Loucy (cell line): ENCODE results near the gene GALNT11.

ENCODE experiments used
- H2AFZ ChIP-seq: fragments of 200-600 bp; sonication (generic); 2 replicates; pipeline ENCODE4 v1.6.0; 2016; ENCODE audit warnings: antibody characterized with exemption, mild to moderate bottlenecking, low read length, moderate library complexity
- H3F3A ChIP-seq: fragments of 200-600 bp; 2 replicates; pipeline ENCODE4 v1.6.0; 2016; ENCODE audit warnings: antibody characterized with exemption, low read depth, mild to moderate bottlenecking
- H3K27me3 ChIP-seq: fragments of 200-600 bp; sonication (generic); 2 replicates; pipeline ENCODE4 v1.6.1; 2014; ENCODE audit warnings: low read length, mild to moderate bottlenecking; ENCODE audit not compliant: insufficient read depth, poor library complexity, severe bottlenecking
- H3K36me3 ChIP-seq: fragments of 200-600 bp; sonication (generic); 2 replicates; pipeline ENCODE4 v1.6.1; 2016; ENCODE audit warnings: low read length; ENCODE audit not compliant: insufficient read depth
- H3K4me1 ChIP-seq: fragments of 200-600 bp; sonication (generic); 2 replicates; pipeline ENCODE4 v1.5.1; 2014; ENCODE audit warnings: low read length, mild to moderate bottlenecking; ENCODE audit not compliant: insufficient read depth, poor library complexity, severe bottlenecking
- H3K4me2 ChIP-seq: fragments of 200-600 bp; sonication (generic); 2 replicates; pipeline ENCODE4 v1.6.0; 2014; ENCODE audit warnings: antibody characterized with exemption, low read length, low read depth, mild to moderate bottlenecking; ENCODE audit not compliant: poor library complexity, severe bottlenecking
- H3K4me3 ChIP-seq: fragments of 200-600 bp; sonication (generic); 2 replicates; pipeline ENCODE4 v1.5.1; 2014; ENCODE audit warnings: low read length, mild to moderate bottlenecking, mixed read lengths; ENCODE audit not compliant: poor library complexity, severe bottlenecking
- H3K79me2 ChIP-seq: fragments of 200-600 bp; sonication (generic); 2 replicates; pipeline ENCODE4 v1.6.1; 2014; ENCODE audit warnings: low read length; ENCODE audit not compliant: insufficient read depth
- H3K9ac ChIP-seq: fragments of 200-600 bp; sonication (generic); 2 replicates; pipeline ENCODE4 v1.6.0; 2014; ENCODE audit warnings: mild to moderate bottlenecking, low read depth, low read length, moderate library complexity; ENCODE audit not compliant: poor library complexity, severe bottlenecking
- H3K9me2 ChIP-seq: fragments of 200-600 bp; sonication (generic); replicated peaks from 2 replicates; pipeline ENCODE4 v1.6.1; 2016; ENCODE audit warnings: low read depth, low read length, mixed read lengths
- H3K9me3 ChIP-seq: fragments of 200-600 bp; sonication (generic); 2 replicates; pipeline ENCODE4 v1.6.1; 2014; ENCODE audit warnings: mild to moderate bottlenecking, antibody characterized with exemption, low read length, low read depth; ENCODE audit not compliant: insufficient read depth
- H4K20me1 ChIP-seq: fragments of 200-600 bp; sonication (generic); 2 replicates; pipeline ENCODE4 v1.6.0; 2014; ENCODE audit warnings: antibody characterized with exemption, low read length, mild to moderate bottlenecking; ENCODE audit not compliant: insufficient read depth, poor library complexity, severe bottlenecking
- EZH2phosphoT487 ChIP-seq: fragments of 200-600 bp; IDR thresholded peaks from 2 replicates; pipeline ENCODE4 v1.6.1; 2018; ENCODE audit warnings: antibody characterized with exemption, mild to moderate bottlenecking, moderate library complexity, borderline replicate concordance
- TF ChIP-seq, protein P1 (sequence below): fragments of 200-600 bp; sonication (generic); conservative IDR thresholded peaks from 2 replicates; pipeline ENCODE4 v1.5.1; 2014; ENCODE audit warnings: mild to moderate bottlenecking, antibody characterized with exemption, low read length

GALNT11 gene

DNA sequence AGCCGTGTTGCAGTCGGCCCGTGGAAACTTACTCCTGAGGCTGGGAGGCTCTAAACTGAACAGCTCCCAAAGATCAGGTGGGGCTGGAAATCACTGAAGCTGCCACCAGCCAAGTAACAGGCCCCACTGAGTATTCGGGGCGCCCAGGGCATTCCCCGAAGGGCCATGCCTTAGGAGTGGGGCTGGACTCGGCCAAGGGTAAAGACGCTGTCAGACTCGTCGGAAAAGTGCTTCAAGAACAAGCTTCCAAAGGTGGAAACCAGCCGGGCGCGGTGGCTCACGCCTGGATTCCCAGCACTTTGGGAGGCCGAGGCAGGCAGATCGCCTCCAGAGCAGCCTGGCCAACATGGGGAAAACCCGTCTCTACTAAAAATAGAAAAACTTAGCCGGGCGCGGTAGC lies 102.8 kb downstream of the GALNT11 start:
- no peak overlapping the region for H3K4me3 ChIP-seq
- TF ChIP-seq EZH2phosphoT487, result no peak
- TF ChIP-seq, protein P1, sequence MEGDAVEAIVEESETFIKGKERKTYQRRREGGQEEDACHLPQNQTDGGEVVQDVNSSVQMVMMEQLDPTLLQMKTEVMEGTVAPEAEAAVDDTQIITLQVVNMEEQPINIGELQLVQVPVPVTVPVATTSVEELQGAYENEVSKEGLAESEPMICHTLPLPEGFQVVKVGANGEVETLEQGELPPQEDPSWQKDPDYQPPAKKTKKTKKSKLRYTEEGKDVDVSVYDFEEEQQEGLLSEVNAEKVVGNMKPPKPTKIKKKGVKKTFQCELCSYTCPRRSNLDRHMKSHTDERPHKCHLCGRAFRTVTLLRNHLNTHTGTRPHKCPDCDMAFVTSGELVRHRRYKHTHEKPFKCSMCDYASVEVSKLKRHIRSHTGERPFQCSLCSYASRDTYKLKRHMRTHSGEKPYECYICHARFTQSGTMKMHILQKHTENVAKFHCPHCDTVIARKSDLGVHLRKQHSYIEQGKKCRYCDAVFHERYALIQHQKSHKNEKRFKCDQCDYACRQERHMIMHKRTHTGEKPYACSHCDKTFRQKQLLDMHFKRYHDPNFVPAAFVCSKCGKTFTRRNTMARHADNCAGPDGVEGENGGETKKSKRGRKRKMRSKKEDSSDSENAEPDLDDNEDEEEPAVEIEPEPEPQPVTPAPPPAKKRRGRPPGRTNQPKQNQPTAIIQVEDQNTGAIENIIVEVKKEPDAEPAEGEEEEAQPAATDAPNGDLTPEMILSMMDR, result no peak
- H3K79me2 ChIP-seq, result no peaks in the 10 kb centered on the region
- no peaks in the 10 kb centered on the region; the same call in 1 of the 2 replicates for H3K9me3 ChIP-seq
- no peak overlapping the region for H2AFZ ChIP-seq
- H3K27me3 ChIP-seq, result no peaks in the 10 kb centered on the region
- H3K9me2 ChIP-seq, result no peaks in the 10 kb centered on the region
- no peaks in the 10 kb centered on the region for H3F3A ChIP-seq
- no peak overlapping the region for H3K9ac ChIP-seq
- no peaks in the 10 kb centered on the region for H4K20me1 ChIP-seq
- H3K36me3 ChIP-seq, result peaks cover 22% of the 10 kb centered on the region
- no peak overlapping the region for H3K4me2 ChIP-seq
- H3K4me1 ChIP-seq, result no peaks in the 10 kb centered on the region

GRCh38 chr7:152128741-152129461 lies 103.4 kb downstream of the GALNT11 start:
- Histone ChIP-seq H3K9me3 (no peaks in the 10 kb centered on the region; the same call in 1 of the 2 replicates), H3F3A (no peaks in the 10 kb centered on the region), H3K27me3 (no peaks in the 10 kb centered on the region), H3K36me3 (peaks cover 18% of the 10 kb centered on the region), H3K9ac (no peak overlapping the region), H4K20me1 (no peaks in the 10 kb centered on the region), H3K4me2 (no peak overlapping the region), H3K4me1 (no peaks in the 10 kb centered on the region), H3K4me3 (no peak overlapping the region), H2AFZ (no peak overlapping the region), H3K79me2 (no peaks in the 10 kb centered on the region), H3K9me2 (no peaks in the 10 kb centered on the region)
- TF ChIP-seq, protein P1, result no peak
- no peak for TF ChIP-seq EZH2phosphoT487

DNA sequence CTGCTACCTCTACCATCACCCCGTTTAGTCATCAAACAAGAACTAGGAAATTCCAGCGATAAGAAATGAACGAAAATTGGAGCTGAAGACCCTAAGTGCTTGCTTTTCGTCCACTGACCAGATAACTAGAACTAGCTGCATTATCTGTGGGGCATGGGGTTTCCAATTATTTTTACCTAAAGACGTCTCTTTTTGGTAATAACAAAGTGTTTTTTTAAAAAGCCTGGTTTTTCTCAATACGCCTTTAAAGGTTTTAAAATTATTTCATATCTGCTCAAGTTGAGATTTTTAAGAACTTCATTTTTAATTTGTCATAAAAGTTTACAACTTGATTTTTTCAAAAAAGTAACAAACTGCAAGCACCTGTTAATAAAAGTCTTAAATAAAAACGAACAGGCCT lies 104.2 kb downstream of the GALNT11 start:
- H3F3A ChIP-seq, result no peaks in the 10 kb centered on the region
- H3K9me2 ChIP-seq, result no peaks in the 10 kb centered on the region
- no peaks in the 10 kb centered on the region for H3K4me1 ChIP-seq
- no peak overlapping the region for H3K4me3 ChIP-seq
- H4K20me1 ChIP-seq, result no peaks in the 10 kb centered on the region
- H3K27me3 ChIP-seq, result no peaks in the 10 kb centered on the region
- H2AFZ ChIP-seq, result no peak overlapping the region
- H3K9ac ChIP-seq, result no peak overlapping the region
- no peaks in the 10 kb centered on the region for H3K79me2 ChIP-seq
- peaks cover 10% of the 10 kb centered on the region for H3K36me3 ChIP-seq
- no peak overlapping the region for H3K4me2 ChIP-seq
- no peak for TF ChIP-seq EZH2phosphoT487
- TF ChIP-seq, protein P1, result no peak
- no peaks in the 10 kb centered on the region; the same call in 1 of the 2 replicates for H3K9me3 ChIP-seq
